CD14-positive monocyte (primary cell): ENCODE data around the gene RNF167. TPM values are rescaled to one million over a fixed set of nuclear protein-coding genes. Genes with fewer than 3 reads are reported as not detected.
A peak's percentile ranks its signal among the peaks of the same experiment; 100 is the strongest.
"Not testable (repeated sequence)": the region's sequence is repeated elsewhere in the genome, so short reads cannot be mapped to it uniquely, and the experiment has no call there.

Experiments used
- DNase-seq, 3 donors: peaks; one replicate each; pipeline ENCODE4 v3.0.0-alpha.2; 2011 to 2022
- H2AFZ ChIP-seq: 2 replicates; pipeline ENCODE4 v1.6.0; 2012; ENCODE audit warnings: mild to moderate bottlenecking, low read depth, low read length, inconsistent platforms; ENCODE audit not compliant: insufficient read depth, poor library complexity, severe bottlenecking
- H3K27ac ChIP-seq, 2 donors: 1 replicate in 1 of 2; 2 replicates in 1 of 2; pipeline ENCODE4 v1.5.1; 2012 to 2013; ENCODE audit warnings: low read length in 2 of 2, control low read depth in 1 of 2, inconsistent platforms in 1 of 2, low read depth in 1 of 2, mild to moderate bottlenecking in 1 of 2
- H3K27me3 ChIP-seq, 2 donors: one replicate each; pipeline versions ENCODE4 v1.6.0 to v1.6.1; 2011 to 2013; ENCODE audit warnings: low read length in 2 of 2; ENCODE audit not compliant: control insufficient read depth in 2 of 2, insufficient read depth in 2 of 2
- H3K36me3 ChIP-seq, 2 donors: replicated peaks in 1 of 2; 1 replicate in 1 of 2; 2 replicates in 1 of 2; pipeline versions ENCODE4 v1.5.1 to v1.6.1; 2012 to 2013; ENCODE audit warnings: low read length in 2 of 2, control low read depth in 1 of 2, inconsistent platforms in 1 of 2, mild to moderate bottlenecking in 1 of 2; ENCODE audit not compliant: insufficient read depth in 2 of 2, control insufficient read depth in 1 of 2
- H3K4me1 ChIP-seq, 2 donors: 1 replicate in 1 of 2; 2 replicates in 1 of 2; pipeline versions ENCODE4 v1.5.1 to v1.6.1; 2012 to 2013; ENCODE audit warnings: low read length in 2 of 2, control low read depth in 1 of 2, inconsistent platforms in 1 of 2, mild to moderate bottlenecking in 1 of 2, moderate library complexity in 1 of 2; ENCODE audit not compliant: insufficient read depth in 2 of 2, control insufficient read depth in 1 of 2
- H3K4me2 ChIP-seq: replicated peaks from 2 replicates; pipeline ENCODE3; 2012; ENCODE audit warnings: low read length, moderate library complexity, mild to moderate bottlenecking; ENCODE audit not compliant: poor library complexity, severe bottlenecking; ENCODE audit errors: extremely low read depth
- H3K4me3 ChIP-seq, 3 experiments: fragments of 200-600 bp in 1 of 3; sonication (generic) in 1 of 3; replicated peaks in 1 of 3; 1 replicate in 2 of 3; 2 replicates in 1 of 3; pipeline ENCODE4 v1.5.1; 2011 to 2013; ENCODE audit warnings: low read length in 3 of 3, mild to moderate bottlenecking in 3 of 3, control low read depth in 2 of 3, low read depth in 2 of 3, inconsistent platforms in 1 of 3, moderate library complexity in 1 of 3
- H3K79me2 ChIP-seq: 2 replicates; pipeline ENCODE4 v1.6.0; 2012; ENCODE audit warnings: mild to moderate bottlenecking, control low read depth, inconsistent platforms, low read length, moderate library complexity; ENCODE audit not compliant: insufficient read depth
- H3K9ac ChIP-seq: 2 replicates; pipeline ENCODE4 v1.6.0; 2017; ENCODE audit warnings: low read length, mild to moderate bottlenecking; ENCODE audit not compliant: insufficient read depth, poor library complexity, severe bottlenecking
- H3K9me3 ChIP-seq, 2 donors: replicated peaks in 1 of 2; 1 replicate in 1 of 2; 2 replicates in 1 of 2; pipeline versions ENCODE4 v1.5.1 to v1.6.1; 2012 to 2013; ENCODE audit warnings: low read length in 2 of 2, control low read depth in 1 of 2; ENCODE audit not compliant: control insufficient read depth in 1 of 2, insufficient read depth in 1 of 2
- H4K20me1 ChIP-seq: 2 replicates; pipeline ENCODE4 v1.6.0; 2012; ENCODE audit warnings: mild to moderate bottlenecking, low read length, control low read depth, moderate library complexity; ENCODE audit not compliant: insufficient read depth
- H3K27ac Mint-ChIP-seq, 7 donors: one replicate each; pipeline ENCODE4 v1.8.0; 2020; ENCODE audit warnings: mild to moderate bottlenecking in 7 of 7, mixed read lengths in 7 of 7, moderate library complexity in 6 of 7, inconsistent platforms in 2 of 7
- H3K27me3 Mint-ChIP-seq, 3 donors: one replicate each; pipeline ENCODE4 v1.8.0; 2021 to 2022; ENCODE audit warnings: low read depth in 3 of 3, mild to moderate bottlenecking in 3 of 3, mixed read lengths in 3 of 3, moderate library complexity in 3 of 3, inconsistent platforms in 1 of 3
- H3K36me3 Mint-ChIP-seq, 2 donors: one replicate each; pipeline ENCODE4 v1.8.0; 2020; ENCODE audit warnings: mixed read lengths in 2 of 2, inconsistent platforms in 1 of 2, mild to moderate bottlenecking in 1 of 2
- H3K4me1 Mint-ChIP-seq: one replicate; pipeline ENCODE4 v1.8.0; 2020; ENCODE audit warnings: mild to moderate bottlenecking, mixed read lengths
- H3K4me3 Mint-ChIP-seq, 2 donors: one replicate each; pipeline ENCODE4 v1.8.0; 2020; ENCODE audit warnings: mild to moderate bottlenecking in 2 of 2, mixed read lengths in 2 of 2, moderate library complexity in 1 of 2
- H3K9me3 Mint-ChIP-seq, 7 donors: one replicate each; pipeline ENCODE4 v1.8.0; 2020 to 2022; ENCODE audit warnings: mixed read lengths in 7 of 7, mild to moderate bottlenecking in 6 of 7, moderate library complexity in 6 of 7, inconsistent platforms in 2 of 7
- WGBS: methylation state at CpG from one replicate; pipeline ENCODE4 v1.1.5; 2013; ENCODE audit warnings: missing lambda C conversion rate; ENCODE audit not compliant: insufficient coverage; 5-methylcytosine and 5-hydroxymethylcytosine counted together
- intact Hi-C, 2 donors: fragments of 100-400 bp; cut with micrococcal nuclease; formaldehyde crosslinking; loops; one replicate each; pipeline versions ENCODE4 v1.15.0 to v1.15.1; 2023
- polyA plus RNA-seq, 3 donors: library from polyadenylated mRNA; depleted of rRNA in 1 of 3; unstranded in 2 of 3; stranded (reverse) in 1 of 3; fragments of 300-500 nt in 2 of 3; fragments of >200 nt in 1 of 3; fragmentation: Illumina TruSeq in 2 of 3; gene quantifications; 1 replicate in 2 of 3; 2 replicates in 1 of 3; pipeline ENCODE4 v1.2.3, GENCODE V29; 2012 to 2021
- TF ChIP-seq, protein P1 (sequence below): fragments of 200-600 bp; IDR thresholded peaks from one replicate; pipeline ENCODE4 v1.8.0; 2022; ENCODE audit warnings: antibody characterized with exemption, mild to moderate bottlenecking

Gene RNF167
- polyA plus RNA-seq, 3 donors = 17.2 to 105 (median 20.6) TPM

- peak within 1 kb of the TSS; percentile 62 to 68 for H3K4me3 Mint-ChIP-seq
- H3K9me3 Mint-ChIP-seq = peaks cover 0 to 10% (median 3%) of the 10 kb centered on the region in 7 donors
- H3K27me3 Mint-ChIP-seq = peaks cover 38 to 61% (median 60%) of the 10 kb centered on the region in 3 donors
- H3K36me3 ChIP-seq = no peaks in the 10 kb centered on the region
- DNase-seq = peak; percentile 62 to 78 (median 64)
- H3K27ac Mint-ChIP-seq = peak within 1 kb of the TSS; percentile 79 to 96 (median 85)
- H3K79me2 ChIP-seq = no peaks in the 10 kb centered on the region
- H3K4me3 ChIP-seq = peak within 1 kb of the TSS in 1 of 3 experiments; percentile 83
- H4K20me1 ChIP-seq = no peaks in the 10 kb centered on the region
- peak within 1 kb of the TSS; percentile 89 for H3K4me2 ChIP-seq
- peak within 1 kb of the TSS; percentile 33 to 80 for H3K27ac ChIP-seq
- intact Hi-C loops = loop anchor here (5.0 to 10.0 kb wide), 2 partner anchors 44 to 162 kb away; partner anchors contain the start of gene PFN1 (in 1 of the 2)
- peaks cover 43% of the 10 kb centered on the region for H3K4me1 Mint-ChIP-seq
- H3K36me3 Mint-ChIP-seq = peaks cover 5 to 12% of the 10 kb centered on the region in 2 donors
- no peak within 1 kb of the TSS for H2AFZ ChIP-seq
- 0% methylated on average over 8 of the region's 10 CpGs for WGBS
- peaks cover 0 to 26% of the 10 kb centered on the region in 2 donors for H3K27me3 ChIP-seq
- TF ChIP-seq, protein P1, sequence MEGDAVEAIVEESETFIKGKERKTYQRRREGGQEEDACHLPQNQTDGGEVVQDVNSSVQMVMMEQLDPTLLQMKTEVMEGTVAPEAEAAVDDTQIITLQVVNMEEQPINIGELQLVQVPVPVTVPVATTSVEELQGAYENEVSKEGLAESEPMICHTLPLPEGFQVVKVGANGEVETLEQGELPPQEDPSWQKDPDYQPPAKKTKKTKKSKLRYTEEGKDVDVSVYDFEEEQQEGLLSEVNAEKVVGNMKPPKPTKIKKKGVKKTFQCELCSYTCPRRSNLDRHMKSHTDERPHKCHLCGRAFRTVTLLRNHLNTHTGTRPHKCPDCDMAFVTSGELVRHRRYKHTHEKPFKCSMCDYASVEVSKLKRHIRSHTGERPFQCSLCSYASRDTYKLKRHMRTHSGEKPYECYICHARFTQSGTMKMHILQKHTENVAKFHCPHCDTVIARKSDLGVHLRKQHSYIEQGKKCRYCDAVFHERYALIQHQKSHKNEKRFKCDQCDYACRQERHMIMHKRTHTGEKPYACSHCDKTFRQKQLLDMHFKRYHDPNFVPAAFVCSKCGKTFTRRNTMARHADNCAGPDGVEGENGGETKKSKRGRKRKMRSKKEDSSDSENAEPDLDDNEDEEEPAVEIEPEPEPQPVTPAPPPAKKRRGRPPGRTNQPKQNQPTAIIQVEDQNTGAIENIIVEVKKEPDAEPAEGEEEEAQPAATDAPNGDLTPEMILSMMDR = peak; percentile 91
- H3K4me1 ChIP-seq = peaks cover 47 to 53% of the 10 kb centered on the region in 2 donors
- no peaks in the 10 kb centered on the region for H3K9me3 ChIP-seq
- peak within 1 kb of the TSS; percentile 49 for H3K9ac ChIP-seq
Observed at GRCh38 chr17:4903051-4903818, 36.8 kb upstream of the RNF167 start, which contains the start of gene CHRNE. CHRNE (minus strand) TSS chr17:4903098; CDS start chr17:4903063, 35 bp downstream.

DNA sequence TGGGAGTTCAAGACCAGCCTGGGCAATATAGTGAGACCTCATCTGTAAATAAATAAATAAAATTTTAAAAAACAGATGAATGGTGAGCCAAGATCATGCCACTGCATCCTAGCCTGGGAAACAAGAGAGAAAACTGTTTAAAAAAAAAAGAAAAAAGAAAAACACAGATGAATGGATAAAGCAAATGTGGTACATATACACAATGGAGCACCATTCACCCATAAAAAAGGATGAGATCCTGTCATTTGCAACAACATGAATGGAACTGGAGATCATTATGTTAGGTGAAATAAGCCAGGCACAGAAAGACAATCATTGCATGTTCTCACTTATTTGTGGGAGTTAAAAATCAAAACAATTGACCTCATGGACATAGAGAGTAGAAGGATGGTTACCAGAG lies 33.4 kb upstream of the RNF167 start:
- H3K4me2 ChIP-seq, H4K20me1 ChIP-seq, H3K27ac Mint-ChIP-seq, H3K9ac ChIP-seq, H3K36me3 ChIP-seq, H3K4me3 Mint-ChIP-seq, H3K79me2 ChIP-seq, H3K9me3 Mint-ChIP-seq, H3K27me3 ChIP-seq, H3K9me3 ChIP-seq, H3K27ac ChIP-seq, H3K36me3 Mint-ChIP-seq, H3K4me3 ChIP-seq, H2AFZ ChIP-seq, DNase-seq: not testable (repeated sequence)
- peaks cover 22 to 35% (median 33%) of the 10 kb centered on the region in 3 donors for H3K27me3 Mint-ChIP-seq
- intact Hi-C loops = loop anchor here (5.0 to 10.0 kb wide), 2 partner anchors 81 to 158 kb away; partner anchors contain the start of gene CAMTA2 (in 2 of the 2)
- peaks cover 20% of the 10 kb centered on the region for H3K4me1 Mint-ChIP-seq
- H3K4me1 ChIP-seq = peaks cover 28 to 35% of the 10 kb centered on the region in 2 donors
